Left ventricle myocardium inferior (tissue), 1 donor: ENCODE data around the gene ST6GALNAC2. TPM values are rescaled to one million over a fixed set of nuclear protein-coding genes. Genes with fewer than 3 reads are reported as not detected.
"Not testable (repeated sequence)": the region's sequence is repeated elsewhere in the genome, so short reads cannot be mapped to it uniquely, and the experiment has no call there.

Experiments used
- DNase-seq: peaks from one replicate; pipeline ENCODE4 v3.0.0-alpha.2; 2020
- H3K27ac ChIP-seq: fragments of 200-600 bp; replicated peaks from 2 replicates; pipeline ENCODE4 v1.8.0; 2021
- H3K27me3 ChIP-seq: fragments of 200-600 bp; 2 replicates; pipeline ENCODE4 v1.8.0; 2021; ENCODE audit warnings: low read depth
- H3K36me3 ChIP-seq: fragments of 200-600 bp; 2 replicates; pipeline ENCODE4 v1.8.0; 2021
- H3K4me1 ChIP-seq: fragments of 200-600 bp; 2 replicates; pipeline ENCODE4 v1.8.0; 2021
- H3K4me3 ChIP-seq: fragments of 200-600 bp; 2 replicates; pipeline ENCODE4 v1.8.0; 2021; ENCODE audit warnings: mild to moderate bottlenecking, moderate library complexity
- H3K9me3 ChIP-seq: fragments of 200-600 bp; replicated peaks from 2 replicates; pipeline ENCODE4 v1.8.0; 2021
- CTCF ChIP-seq: fragments of 200-600 bp; IDR thresholded peaks from 2 replicates; pipeline ENCODE4 v1.8.0; 2021; ENCODE audit warnings: antibody characterized with exemption, mild to moderate bottlenecking, borderline replicate concordance
- intact Hi-C: fragments of 100-400 bp; cut with micrococcal nuclease; formaldehyde crosslinking; loops from one replicate; pipeline ENCODE4 v1.11.0; 2022
- total RNA-seq: library from RNA; stranded (reverse); fragmentation: NEBNext Ultra II Directional; extraction: Animal tissue kit (Norgen Biotek cat#: 25700); gene quantifications from one replicate; pipeline ENCODE4 v1.2.1, GENCODE V29; 2021
- donor health status: DM: no; HTN: yes; CAD: no; lungs with severe emphysema.

The ST6GALNAC2 gene
- total RNA-seq, 1 donor from 2014 or later: 4.3 TPM

- Histone ChIP-seq H3K36me3 (no peaks in the 10 kb centered on the region), H3K9me3 (no peaks in the 10 kb centered on the region), H3K27me3 (no peaks in the 10 kb centered on the region), H3K27ac (no peak overlapping the region), H3K4me3 (no peak overlapping the region), H3K4me1 (no peaks in the 10 kb centered on the region)
- TF ChIP-seq CTCF: no peak
- intact Hi-C loops: no loop called here
- DNase-seq: no peak
Measured at GRCh38 chr17:76614912-76615617, 29.4 kb upstream of the ST6GALNAC2 start.

DNA sequence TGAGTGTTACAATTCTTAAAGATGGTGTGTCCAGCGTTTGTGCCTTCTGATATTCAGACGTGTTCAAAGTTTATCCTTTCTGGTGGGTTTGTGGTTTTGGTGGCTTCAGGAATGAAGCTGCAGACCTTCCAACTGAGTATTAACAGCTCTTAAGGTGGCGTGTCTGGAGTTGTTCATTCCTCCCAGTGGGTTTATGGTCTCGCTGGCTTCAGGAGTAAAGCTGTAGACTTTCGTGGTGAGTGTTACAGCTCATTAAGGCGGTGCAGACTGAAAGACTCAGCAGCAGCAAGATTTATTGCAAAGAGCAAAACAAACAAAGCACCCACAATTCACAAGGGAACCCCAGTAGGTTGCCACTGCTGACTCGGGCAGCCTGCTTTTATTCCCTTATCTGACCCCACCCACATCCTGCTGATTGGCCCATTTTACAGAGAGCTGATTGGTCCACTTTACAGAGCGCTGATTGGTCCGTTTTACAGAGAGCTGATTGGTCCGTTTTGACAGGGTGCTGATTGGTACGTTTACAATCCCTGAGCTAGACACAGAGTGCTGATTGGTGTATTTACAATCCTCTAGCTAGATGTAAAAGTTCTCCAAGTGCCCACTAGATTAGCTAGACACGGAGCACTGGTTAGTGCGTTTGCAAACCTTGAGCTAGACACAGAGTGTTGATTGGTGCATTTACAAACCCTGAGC is 28.6 kb upstream of the ST6GALNAC2 start:
- H3K27me3 ChIP-seq, H3K4me1 ChIP-seq, intact Hi-C loops, H3K9me3 ChIP-seq, H3K4me3 ChIP-seq, H3K36me3 ChIP-seq, DNase-seq, H3K27ac ChIP-seq: not testable (repeated sequence)

GRCh38 chr17:76612977-76613851 is 27.6 kb upstream of the ST6GALNAC2 start:
- Histone ChIP-seq H3K27me3 (no peaks in the 10 kb centered on the region), H3K9me3 (no peaks in the 10 kb centered on the region), H3K4me3 (no peak overlapping the region), H3K27ac (no peak overlapping the region), H3K4me1 (no peaks in the 10 kb centered on the region), H3K36me3 (no peaks in the 10 kb centered on the region)
- no peak for DNase-seq
- no peak for TF ChIP-seq CTCF
- intact Hi-C loops: no loop called here

- intact Hi-C loops: no loop called here
- H3K4me1 ChIP-seq: no peaks in the 10 kb centered on the region
Measured at GRCh38 chr17:76612465-76612864, 26.8 kb upstream of the ST6GALNAC2 start.

DNA sequence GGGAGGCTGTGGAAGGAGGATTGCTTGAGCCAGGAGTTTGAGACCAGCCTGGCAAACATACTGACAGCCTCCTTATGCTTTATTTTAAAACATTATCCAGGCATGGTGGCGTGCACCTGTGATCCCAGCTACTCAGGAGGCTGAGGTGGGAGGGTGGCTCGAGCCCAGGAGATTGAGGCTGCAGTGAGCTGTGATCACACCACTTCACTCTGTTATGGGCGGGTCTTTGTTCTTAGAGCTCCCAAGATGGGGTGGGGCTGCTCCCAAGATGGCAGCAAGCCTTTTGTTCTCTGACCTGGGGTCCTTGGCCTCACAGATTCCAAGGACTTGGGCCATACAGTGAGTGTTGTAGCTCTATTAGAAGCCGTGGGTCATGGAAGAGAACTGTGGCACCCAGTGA is 26.1 kb upstream of the ST6GALNAC2 start:
- intact Hi-C loops: no loop called here
- Histone ChIP-seq H3K4me1 (no peaks in the 10 kb centered on the region), H3K36me3 (no peaks in the 10 kb centered on the region), H3K9me3 (no peaks in the 10 kb centered on the region), H3K27me3 (no peaks in the 10 kb centered on the region), H3K4me3 (no peak overlapping the region), H3K27ac (no peak overlapping the region)
- TF ChIP-seq CTCF: no peak
- no peak for DNase-seq

More at GRCh38 chr17:76612465-76612864, 26.8 kb upstream of the ST6GALNAC2 start:
- Histone ChIP-seq H3K36me3 (no peaks in the 10 kb centered on the region), H3K27me3 (no peaks in the 10 kb centered on the region), H3K27ac (no peak overlapping the region), H3K4me3 (no peak overlapping the region), H3K9me3 (no peaks in the 10 kb centered on the region)
- no peak for DNase-seq
- no peak for TF ChIP-seq CTCF

DNA sequence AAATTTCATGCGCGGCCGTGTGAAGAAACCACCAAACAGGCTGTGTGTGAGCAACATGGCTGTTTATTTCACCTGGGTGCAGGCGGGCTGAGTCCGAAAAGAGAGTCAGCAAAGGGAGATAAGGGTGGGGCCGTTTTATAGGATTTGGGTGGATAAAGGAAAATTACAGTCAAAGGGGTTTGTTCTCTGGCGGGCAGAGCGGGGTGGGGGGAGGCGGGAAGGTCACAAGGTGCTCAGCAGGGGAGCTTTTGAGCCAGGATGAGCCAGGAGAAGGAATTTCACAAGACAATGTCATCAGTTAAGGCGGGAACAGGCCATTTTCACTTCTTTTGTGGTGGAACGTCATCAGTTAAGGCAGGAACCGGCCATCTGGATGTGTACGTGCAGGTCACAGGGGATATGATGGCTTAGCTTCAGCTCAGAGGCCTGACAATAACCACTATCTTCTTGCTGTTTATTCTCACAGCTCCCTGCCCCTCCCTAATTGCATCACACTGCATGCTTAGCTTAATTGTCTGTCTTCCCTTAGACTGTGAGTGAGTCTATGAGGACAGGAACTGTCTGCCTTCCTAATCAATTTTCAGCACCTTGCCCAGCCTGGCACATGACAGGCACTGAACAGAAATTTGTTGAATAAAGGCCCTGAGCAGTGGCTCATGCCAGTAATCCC is 25.6 kb upstream of the ST6GALNAC2 start:
- H3K27me3 ChIP-seq, H3K4me3 ChIP-seq, H3K4me1 ChIP-seq, H3K36me3 ChIP-seq, intact Hi-C loops, H3K9me3 ChIP-seq, H3K27ac ChIP-seq, DNase-seq: not testable (repeated sequence)

DNA sequence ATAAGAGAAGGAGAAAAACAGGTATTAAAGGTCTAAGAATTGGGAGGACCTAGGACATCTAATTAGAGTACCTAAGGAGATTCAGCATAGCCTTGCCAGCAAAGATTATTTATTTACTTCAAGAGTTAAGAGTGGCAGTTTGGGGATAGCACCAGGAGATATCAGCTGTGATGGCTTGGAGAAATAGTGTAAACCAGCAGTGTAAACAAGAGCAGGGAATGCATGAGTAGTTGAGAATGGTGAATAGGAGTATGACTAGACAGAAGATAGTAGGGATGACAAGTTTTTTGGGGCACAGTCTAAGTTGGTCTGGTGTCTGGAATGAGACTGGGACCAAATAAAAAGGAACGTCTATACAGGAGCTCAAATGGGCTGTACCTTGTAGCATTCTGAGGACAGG is 21.0 kb upstream of the ST6GALNAC2 start:
- intact Hi-C loops, H3K4me3 ChIP-seq, H3K27me3 ChIP-seq, H3K27ac ChIP-seq, DNase-seq, H3K4me1 ChIP-seq, H3K36me3 ChIP-seq, H3K9me3 ChIP-seq: not testable (repeated sequence)
